ENCODE data around the gene NAT8L. TPM values are rescaled to one million over a fixed set of nuclear protein-coding genes. Genes with fewer than 3 reads are reported as not detected.

NAT8L gene
- total RNA-seq, 4 donors from 2014 or later = 0.14 to 1.9 (median 0.64) TPM; not detected in 1

DNA sequence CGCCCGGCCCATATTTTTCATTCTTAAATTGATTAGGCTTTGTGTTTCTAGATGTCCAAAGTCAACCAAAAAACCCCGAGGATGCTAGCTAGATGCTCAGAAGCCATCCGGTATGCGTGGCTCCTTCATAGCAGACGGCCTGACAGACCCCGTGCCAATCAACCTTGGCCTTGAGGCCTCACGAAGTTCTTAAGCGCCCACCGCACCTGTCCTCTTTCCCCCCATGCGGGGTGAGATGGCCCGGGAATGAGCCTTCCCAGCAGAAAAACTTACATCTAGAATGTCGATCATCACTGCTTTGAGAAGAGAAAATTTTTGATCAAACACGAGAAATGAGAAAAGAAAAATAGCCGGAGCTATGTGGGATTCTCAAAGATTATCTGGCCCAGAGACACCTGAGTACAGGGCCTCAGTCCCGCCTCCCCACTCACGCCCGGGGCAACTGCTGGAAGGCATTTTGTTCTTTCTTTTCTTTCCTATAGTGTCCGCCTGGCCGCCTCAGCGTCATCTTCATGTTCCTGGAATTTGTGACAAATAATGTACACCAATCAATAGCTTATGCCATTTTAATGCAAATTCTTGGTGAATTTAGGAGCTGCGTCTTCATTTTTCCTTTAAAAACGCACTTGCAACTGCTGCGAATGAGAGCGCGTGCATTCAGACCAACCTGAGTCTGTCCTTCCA, 1.6 kb upstream of the NAT8L start:
- H3K9me3 ChIP-seq = no peaks in the 10 kb centered on the region
- 58 to 72% methylated on average over 13 to 26 of the region's 26 CpGs for WGBS, 2 donors (ENCODE audit: low coverage in 1 of 2)

DNA sequence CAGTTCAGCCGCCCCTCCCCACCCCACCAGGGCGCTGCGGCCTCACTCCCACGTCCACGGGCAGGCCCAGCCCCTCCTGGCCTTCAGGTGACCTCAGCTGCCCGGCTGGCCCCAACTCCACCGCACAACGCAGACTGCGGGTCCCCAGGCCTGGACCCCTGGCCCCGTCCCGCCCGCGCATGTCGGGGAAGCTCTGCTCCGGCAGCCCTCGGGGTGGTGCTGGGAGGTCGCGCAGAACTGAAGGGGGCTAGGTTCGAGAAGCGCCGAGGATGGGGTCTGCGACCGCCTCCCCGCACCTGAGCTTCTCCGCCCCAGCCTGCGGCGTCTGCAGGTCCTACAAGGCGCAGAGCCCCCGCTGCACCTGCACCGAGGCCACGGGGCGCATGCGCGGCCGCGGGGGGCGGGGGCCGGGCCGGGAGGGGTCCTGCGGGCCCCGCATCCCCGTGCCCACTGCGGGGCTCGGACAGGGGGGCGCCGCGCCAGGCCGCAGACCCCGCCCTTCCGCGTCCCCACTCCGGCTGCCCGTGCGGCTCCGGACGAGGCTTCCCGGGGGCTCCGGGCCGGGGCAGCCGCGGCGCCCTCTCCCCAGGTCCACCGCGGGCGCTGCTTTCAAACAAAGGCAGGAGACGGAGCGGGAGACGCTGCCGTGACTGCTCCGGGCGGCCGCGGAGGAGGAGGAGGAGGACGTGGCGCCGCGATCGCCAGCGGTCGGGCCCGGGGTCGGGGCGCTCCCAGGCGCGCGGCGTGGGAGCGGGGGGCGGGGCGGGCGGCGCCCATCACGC, 672 bp upstream of the NAT8L start:
- in situ Hi-C loops (cut with MboI; ENCODE audit: low pct_ligation_motif_present in 1 of 4, low pct_unique_long_range_greater_than_20kb in 1 of 4, low sequenced_read_pairs in 3 of 4) = no loop called here
- WGBS, 2 donors (ENCODE audit: low coverage in 1 of 2) = 3% methylated on average over 33 of the region's 93 CpGs; no CpG with 5 or more reads in 1 of the 2 donors
- no peak overlapping the region for H3K27ac ChIP-seq
- intact Hi-C loops (cut with DNase I; ENCODE audit: low total_unique reads) = no loop called here
- H3K4me1 ChIP-seq = peaks cover 0 to 20% (median 11%) of the 10 kb centered on the region in 4 donors
- peak overlapping the region in 3 of 4 donors; percentile 19 to 46 (median 36) for H3K4me3 ChIP-seq
- H3K27me3 ChIP-seq = peaks cover 86% of the 10 kb centered on the region
- DNase-seq = no peak
- no peaks in the 10 kb centered on the region for H3K36me3 ChIP-seq
- TF ChIP-seq POLR2AphosphoS5 (IDR thresholded peaks at IDR 0.05) (no peak), EP300 (IDR thresholded peaks at IDR 0.05; ENCODE audit: low read depth) (no peak), POLR2A (IDR thresholded peaks at IDR 0.05) (no peak)
- TF ChIP-seq, protein P1, sequence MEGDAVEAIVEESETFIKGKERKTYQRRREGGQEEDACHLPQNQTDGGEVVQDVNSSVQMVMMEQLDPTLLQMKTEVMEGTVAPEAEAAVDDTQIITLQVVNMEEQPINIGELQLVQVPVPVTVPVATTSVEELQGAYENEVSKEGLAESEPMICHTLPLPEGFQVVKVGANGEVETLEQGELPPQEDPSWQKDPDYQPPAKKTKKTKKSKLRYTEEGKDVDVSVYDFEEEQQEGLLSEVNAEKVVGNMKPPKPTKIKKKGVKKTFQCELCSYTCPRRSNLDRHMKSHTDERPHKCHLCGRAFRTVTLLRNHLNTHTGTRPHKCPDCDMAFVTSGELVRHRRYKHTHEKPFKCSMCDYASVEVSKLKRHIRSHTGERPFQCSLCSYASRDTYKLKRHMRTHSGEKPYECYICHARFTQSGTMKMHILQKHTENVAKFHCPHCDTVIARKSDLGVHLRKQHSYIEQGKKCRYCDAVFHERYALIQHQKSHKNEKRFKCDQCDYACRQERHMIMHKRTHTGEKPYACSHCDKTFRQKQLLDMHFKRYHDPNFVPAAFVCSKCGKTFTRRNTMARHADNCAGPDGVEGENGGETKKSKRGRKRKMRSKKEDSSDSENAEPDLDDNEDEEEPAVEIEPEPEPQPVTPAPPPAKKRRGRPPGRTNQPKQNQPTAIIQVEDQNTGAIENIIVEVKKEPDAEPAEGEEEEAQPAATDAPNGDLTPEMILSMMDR (IDR thresholded peaks at IDR 0.05) = no peak
- H3K9me3 ChIP-seq = no peaks in the 10 kb centered on the region

More for the DNA sequence above, 1.6 kb upstream of the NAT8L start:
- in situ Hi-C loops (cut with MboI; ENCODE audit: low pct_ligation_motif_present in 1 of 4, low pct_unique_long_range_greater_than_20kb in 1 of 4, low sequenced_read_pairs in 3 of 4) = no loop called here
- Histone ChIP-seq H3K4me1 (peaks cover 0 to 20% (median 11%) of the 10 kb centered on the region in 4 donors), H3K36me3 (no peaks in the 10 kb centered on the region), H3K27ac (no peak overlapping the region), H3K4me3 (no peak overlapping the region), H3K27me3 (peaks cover 89% of the 10 kb centered on the region)
- intact Hi-C loops (cut with DNase I; ENCODE audit: low total_unique reads) = no loop called here
- no peak for TF ChIP-seq EP300 (IDR thresholded peaks at IDR 0.05; ENCODE audit: low read depth)
- TF ChIP-seq, protein P1 (IDR thresholded peaks at IDR 0.05) = no peak
- no peak for TF ChIP-seq POLR2A (IDR thresholded peaks at IDR 0.05)
- TF ChIP-seq POLR2AphosphoS5 (IDR thresholded peaks at IDR 0.05) = no peak
- no peak for DNase-seq

DNA sequence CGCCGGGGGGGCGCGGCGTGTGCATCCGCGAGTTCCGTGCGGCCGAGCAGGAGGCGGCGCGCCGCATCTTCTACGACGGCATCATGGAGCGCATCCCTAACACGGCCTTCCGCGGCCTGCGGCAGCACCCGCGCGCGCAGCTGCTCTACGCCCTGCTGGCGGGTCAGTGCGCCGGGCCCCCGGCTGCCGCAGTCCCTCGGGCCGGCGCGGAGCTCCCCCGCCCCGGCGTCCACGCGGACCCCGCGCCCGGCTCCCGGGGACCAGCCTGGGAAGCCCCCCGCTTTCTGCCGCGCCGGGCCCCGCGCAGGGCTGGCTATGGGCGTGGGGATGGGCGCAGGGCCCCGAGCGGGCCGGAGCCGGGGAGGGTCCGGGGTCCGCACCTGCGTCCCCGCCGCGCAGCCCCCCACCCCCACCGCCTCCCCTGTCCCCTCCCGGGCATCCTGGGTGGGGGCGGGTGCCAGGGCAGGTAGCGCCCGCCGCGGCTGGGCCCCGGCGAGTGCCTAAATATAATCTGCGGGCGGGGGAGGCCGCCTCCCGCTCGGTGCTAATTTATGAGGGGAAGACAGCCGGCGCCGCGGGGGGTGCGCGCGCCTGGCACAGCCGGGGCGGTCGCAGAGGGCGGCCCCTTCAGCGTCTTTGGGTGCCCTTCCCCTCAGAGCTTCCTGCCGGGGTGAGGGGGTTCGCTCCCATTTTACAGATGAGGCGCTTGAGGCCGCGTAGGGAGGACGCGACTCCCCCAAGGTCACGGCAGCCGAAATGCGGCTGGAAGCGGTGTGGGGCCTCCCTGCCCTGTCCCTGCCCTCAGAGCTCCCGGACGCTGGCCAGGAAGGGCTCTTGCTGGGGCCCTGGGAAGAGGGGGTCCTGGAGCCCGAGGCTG, 837 bp downstream of the NAT8L start:
- peak overlapping the region in 1 of 4 donors; percentile 23 for H3K4me3 ChIP-seq
- in situ Hi-C loops (cut with MboI; ENCODE audit: low pct_ligation_motif_present in 1 of 4, low pct_unique_long_range_greater_than_20kb in 1 of 4, low sequenced_read_pairs in 3 of 4) (no loop called here), intact Hi-C loops (cut with DNase I; ENCODE audit: low total_unique reads) (no loop called here)
- H3K9me3 ChIP-seq = no peaks in the 10 kb centered on the region
- peaks cover 71% of the 10 kb centered on the region for H3K27me3 ChIP-seq
- TF ChIP-seq, protein P1 (IDR thresholded peaks at IDR 0.05) = no peak
- TF ChIP-seq POLR2AphosphoS5 (IDR thresholded peaks at IDR 0.05) = no peak
- no peaks in the 10 kb centered on the region for H3K36me3 ChIP-seq
- no peak overlapping the region for H3K27ac ChIP-seq
- WGBS, 2 donors (ENCODE audit: low coverage in 1 of 2) = 9% methylated on average over 38 of the region's 102 CpGs; no CpG with 5 or more reads in 1 of the 2 donors
- no peak for DNase-seq
- H3K4me1 ChIP-seq = peaks cover 0 to 20% (median 11%) of the 10 kb centered on the region in 4 donors
